LNCAP (cell line): ENCODE results near the gene GCK.

Experiments
- TF ChIP-seq, protein P1 (sequence below): fragments of 450-650 bp; IDR thresholded peaks from 2 replicates; pipeline ENCODE4 v1.5.1; 2017; ENCODE audit warnings: mild to moderate bottlenecking

Gene GCK

DNA sequence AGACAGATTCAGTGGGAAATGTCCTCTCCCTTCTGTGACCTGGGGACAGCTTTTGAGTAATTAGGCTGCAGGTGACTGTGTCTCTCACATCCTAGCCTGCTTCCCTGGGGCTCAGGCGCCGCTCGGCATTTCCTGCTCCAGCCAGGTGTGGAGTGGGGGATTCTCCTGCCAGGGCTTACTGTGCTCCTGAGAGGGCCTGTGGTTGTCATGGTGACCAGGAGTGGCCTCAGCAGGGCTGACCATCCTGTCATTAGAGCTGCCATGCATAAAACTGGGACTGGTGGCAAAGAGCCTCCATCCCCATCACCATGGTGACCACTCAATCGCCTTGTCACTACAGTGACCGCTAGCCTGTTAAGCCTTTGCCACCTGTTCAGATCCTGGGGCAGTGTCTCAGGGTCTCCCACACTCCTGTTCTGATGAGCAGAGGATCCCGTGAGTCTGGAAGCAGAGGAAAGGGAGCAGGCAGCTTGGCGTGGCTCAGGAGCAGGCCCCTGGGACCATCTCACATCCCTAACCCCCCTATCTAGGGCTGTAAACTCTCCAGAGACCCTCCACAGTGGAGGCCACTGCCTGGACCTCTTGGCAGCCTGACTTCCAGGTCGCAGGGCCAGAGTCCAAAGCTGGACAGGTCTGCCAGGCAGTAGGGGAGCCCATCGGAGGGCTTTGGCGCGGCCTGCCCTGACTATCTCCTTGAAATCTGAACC, at the start of gene GCK:
Gene GCK (minus strand): TSS at position 154 of the 707 bp plus-strand sequence. CDS start 486 bp downstream, outside the sequence.
- TF ChIP-seq, protein P1, sequence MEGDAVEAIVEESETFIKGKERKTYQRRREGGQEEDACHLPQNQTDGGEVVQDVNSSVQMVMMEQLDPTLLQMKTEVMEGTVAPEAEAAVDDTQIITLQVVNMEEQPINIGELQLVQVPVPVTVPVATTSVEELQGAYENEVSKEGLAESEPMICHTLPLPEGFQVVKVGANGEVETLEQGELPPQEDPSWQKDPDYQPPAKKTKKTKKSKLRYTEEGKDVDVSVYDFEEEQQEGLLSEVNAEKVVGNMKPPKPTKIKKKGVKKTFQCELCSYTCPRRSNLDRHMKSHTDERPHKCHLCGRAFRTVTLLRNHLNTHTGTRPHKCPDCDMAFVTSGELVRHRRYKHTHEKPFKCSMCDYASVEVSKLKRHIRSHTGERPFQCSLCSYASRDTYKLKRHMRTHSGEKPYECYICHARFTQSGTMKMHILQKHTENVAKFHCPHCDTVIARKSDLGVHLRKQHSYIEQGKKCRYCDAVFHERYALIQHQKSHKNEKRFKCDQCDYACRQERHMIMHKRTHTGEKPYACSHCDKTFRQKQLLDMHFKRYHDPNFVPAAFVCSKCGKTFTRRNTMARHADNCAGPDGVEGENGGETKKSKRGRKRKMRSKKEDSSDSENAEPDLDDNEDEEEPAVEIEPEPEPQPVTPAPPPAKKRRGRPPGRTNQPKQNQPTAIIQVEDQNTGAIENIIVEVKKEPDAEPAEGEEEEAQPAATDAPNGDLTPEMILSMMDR = no peak

DNA sequence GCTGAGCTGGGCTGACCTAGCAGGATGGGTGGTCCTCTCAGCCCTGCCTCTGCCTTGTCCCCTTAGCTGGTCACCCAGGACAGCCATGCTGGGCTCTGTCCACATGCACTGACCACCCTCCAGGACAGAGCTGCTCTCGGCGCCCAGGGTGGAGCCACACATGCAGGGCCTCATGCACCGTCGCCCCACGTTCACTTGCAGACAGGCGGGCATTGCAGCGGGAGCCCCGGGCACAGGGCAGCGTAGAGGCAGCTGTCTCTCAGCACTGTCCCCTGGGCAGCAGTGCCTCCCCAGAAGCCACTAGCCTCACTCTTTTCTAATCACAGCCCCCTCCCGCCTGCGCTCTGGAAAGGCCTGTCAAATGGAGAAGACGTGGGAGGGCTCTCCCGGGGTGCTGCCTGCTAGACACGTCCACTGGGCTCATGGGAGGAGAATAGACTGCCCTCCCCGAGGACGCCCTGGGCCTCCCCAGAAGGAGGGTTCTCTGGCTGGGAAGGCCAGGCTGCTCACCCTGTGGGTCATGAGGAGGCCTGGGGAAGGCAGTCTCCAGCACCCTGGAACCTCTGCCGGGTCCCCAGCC, 49.0 kb upstream of the GCK start:
- TF ChIP-seq, protein P1 = no peak

DNA sequence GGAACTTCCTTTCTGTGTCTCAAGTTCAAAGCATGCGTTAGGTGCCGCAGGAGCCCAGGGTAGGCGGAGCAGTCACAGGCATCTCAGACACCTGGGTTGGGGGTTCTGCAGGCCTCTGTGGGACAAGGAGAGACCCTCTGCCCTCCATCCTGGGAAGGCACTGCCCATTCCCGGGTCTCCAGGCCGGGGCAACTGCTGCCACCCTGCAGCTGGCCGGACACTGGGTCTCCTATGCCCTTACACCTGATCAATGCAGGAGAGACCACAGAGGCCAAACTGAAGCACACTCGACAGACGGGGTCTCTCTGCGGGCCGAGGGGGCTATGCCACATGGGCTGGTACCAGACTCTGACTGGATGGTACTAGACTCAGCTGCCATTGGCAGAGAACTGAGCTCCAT, 48.5 kb upstream of the GCK start:
- TF ChIP-seq, protein P1 = no peak

DNA sequence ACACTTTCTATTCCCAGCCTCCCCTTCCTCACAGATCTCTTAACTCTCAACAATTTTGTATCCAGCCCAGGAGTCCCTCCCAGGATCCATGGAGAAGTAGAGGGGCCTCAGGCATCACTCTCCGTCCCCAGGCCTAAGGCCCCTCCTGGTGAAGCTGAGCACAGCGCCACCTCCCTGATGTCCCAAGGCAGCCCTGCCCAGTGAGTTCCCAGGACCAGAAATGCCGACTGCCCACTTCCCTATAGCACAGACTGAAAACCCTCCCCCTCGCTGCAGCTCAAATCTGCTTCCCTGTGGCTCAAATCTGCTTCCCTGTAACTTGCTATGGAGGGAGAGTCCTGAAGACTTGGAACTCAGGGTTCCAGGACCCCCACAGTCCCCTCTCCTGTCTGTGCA, 47.1 kb upstream of the GCK start:
- TF ChIP-seq, protein P1 = no peak

DNA sequence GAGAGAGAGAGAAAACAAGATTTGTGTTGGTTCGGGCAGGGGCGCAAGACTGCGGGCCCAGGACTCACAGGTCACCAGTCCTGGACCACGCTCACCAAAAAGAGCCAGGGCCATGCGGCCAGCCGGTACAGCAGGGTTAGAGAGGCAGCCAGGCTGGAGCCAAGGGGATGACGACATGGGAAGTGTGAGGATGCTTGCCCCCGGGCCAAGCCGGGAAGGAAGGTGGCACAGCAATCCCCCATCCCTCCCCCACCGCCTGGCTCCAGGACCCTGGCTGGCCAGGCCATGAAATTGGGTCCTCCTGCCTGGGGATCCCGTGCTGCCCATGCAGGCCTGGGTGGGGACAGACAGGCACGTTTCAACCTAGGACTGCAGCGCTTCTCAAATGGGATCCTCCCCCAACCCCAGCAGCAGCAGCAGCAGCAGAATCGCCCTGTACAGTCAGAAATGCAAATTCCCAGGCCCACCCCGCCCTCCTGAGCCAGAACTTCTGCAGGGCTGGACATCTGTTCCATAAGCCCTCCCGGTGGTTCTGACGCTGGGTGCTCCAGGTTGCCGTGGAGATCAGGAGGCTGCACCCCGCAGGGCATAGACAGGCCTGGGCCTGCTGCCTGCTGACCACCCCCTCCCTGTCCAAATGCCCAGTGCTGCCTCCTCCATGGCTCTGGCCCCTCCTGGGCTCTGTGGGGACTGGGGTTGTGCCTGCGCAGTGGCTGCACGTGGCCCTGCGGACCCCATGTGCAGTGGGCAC, 46.5 kb upstream of the GCK start:
- TF ChIP-seq, protein P1 = no peak

DNA sequence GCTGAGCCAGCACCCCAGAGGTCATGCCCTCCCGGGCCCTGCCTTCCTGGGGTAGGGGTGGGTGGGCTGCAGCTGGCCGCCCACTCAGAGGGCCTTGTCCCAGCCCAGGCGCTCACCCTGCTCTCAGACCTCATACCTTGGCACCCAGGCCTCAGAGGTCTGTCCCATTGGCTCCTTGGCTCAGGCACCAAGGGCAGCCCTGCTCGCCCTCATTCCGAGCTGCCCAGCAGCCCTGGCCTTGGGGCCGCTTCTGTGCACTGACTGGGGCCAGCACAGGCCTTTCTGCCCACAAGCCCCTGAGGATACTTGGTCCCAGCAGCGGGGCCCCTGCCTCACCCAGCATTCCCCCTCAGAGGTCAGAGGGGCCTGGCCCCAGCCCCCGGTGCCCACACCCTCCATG, 45.8 kb upstream of the GCK start:
- TF ChIP-seq, protein P1 = no peak

DNA sequence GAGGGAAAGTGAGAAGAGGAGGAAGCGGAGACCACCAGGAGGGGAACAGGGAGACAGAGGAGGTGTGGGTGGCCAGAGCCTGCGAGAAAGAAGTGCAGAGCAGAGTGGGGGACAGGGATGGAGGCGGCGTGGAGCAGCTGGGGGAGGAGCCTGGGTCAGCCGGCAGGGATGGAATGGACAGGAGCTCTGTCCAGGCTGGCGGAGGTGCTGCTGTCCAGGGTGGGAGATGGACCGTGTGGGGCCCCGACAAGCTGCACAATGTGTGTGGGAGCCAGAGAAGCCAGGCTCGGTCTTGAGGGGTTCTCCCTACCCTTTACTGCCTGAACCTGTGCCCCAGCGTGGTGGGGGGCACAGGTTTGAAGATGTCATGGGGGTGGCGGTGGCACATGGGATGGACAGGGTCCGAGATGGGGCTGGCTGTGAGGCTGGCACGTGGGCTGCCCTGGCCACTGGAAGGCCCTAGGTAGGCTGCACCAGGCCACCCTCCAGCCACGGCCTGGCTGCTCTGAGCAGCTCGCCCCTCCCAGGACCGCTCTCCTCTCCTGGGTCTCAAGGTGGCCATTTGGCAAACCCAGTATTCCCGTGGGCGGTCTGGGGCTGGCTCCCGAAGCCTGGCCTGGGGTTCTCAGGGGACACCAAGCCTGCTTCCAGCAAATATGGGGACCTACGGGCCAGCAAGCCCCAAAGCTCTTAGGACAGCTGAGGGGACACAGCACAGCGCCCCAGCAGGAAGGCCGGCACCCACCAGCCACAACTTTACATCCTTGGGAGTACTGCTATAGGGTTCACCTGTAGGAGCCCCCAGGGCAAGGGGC, 43.9 kb upstream of the GCK start:
- TF ChIP-seq, protein P1 = no peak
